ENCODE measurements around the gene SPATA31C2. TPM values are rescaled to one million over a fixed set of nuclear protein-coding genes. Genes with fewer than 3 reads are reported as not detected.
"Not testable (repeated sequence)": the region's sequence is repeated elsewhere in the genome, so short reads cannot be mapped to it uniquely, and the experiment has no call there.

The SPATA31C2 gene
- total and polyA plus RNA-seq, 2 of the 4 experiments (the other 2 are of a cell fraction): 0.02 TPM; not detected in 1

- H3K23ac ChIP-seq (ENCODE audit: low read depth, low read length); H3K4me3 ChIP-seq (ENCODE audit: insufficient read depth, low read depth, low read length); dilution Hi-C loops (cut with HindIII; ENCODE audit: low sequenced_read_pairs, unreplicated experiment); in situ Hi-C loops (cut with MboI; ENCODE audit: low sequenced_read_pairs); H3K79me1 ChIP-seq (ENCODE audit: low read depth in 1 of 2, low read length in 2 of 2); H3K14ac ChIP-seq (replicated peaks; ENCODE audit: low read depth, low read length); CTCF ChIA-PET; ATAC-seq (ENCODE audit: low read depth); H3K36me3 ChIP-seq (ENCODE audit: control insufficient read depth, insufficient read depth, low read length); H2BK5ac ChIP-seq (ENCODE audit: low read depth, low read length, poor library complexity, severe bottlenecking); H3K27me3 ChIP-seq (ENCODE audit: control insufficient read depth, insufficient read depth, low read length); H4K20me1 ChIP-seq (ENCODE audit: insufficient read depth, low read length); H2AK5ac ChIP-seq (ENCODE audit: low read depth, low read length); H2BK120ac ChIP-seq (ENCODE audit: low read depth, low read length); H3K27ac ChIP-seq (ENCODE audit: insufficient read depth, low read length); H3K4ac ChIP-seq (ENCODE audit: low read depth, low read length); H3K9me1 ChIP-seq (ENCODE audit: insufficient read depth, low read length); DNase-seq; H4K5ac ChIP-seq (ENCODE audit: low read depth, low read length); POLR2A ChIA-PET (ENCODE audit: unreplicated experiment); H3K4me1 ChIP-seq (ENCODE audit: control insufficient read depth, insufficient read depth, low read length); H3K18ac ChIP-seq (ENCODE audit: low read depth, low read length); BruUV-seq (replicated peaks); H2BK15ac ChIP-seq (ENCODE audit: low read depth, low read length); H3K9ac ChIP-seq (ENCODE audit: low read depth, low read length); H2AK9ac ChIP-seq (replicated peaks; ENCODE audit: low read depth, low read length, poor library complexity); H4K8ac ChIP-seq (ENCODE audit: low read depth in 2 of 2, low read length in 2 of 2); H3K4me2 ChIP-seq (ENCODE audit: low read depth, low read length); H4K91ac ChIP-seq (ENCODE audit: insufficient read depth, low read depth, low read length); H3K9me3 ChIP-seq (ENCODE audit: control insufficient read depth, insufficient read depth, low read length); H2AFZ ChIP-seq (replicated peaks; ENCODE audit: low read length, poor library complexity); H2BK20ac ChIP-seq (ENCODE audit: low read depth, low read length); H3K56ac ChIP-seq (ENCODE audit: extremely low read depth, insufficient read depth, low read length): not testable (repeated sequence)
- 90% methylated on average over 14 of the region's 38 CpGs; no CpG with 5 or more reads in 1 of the 2 experiments for WGBS, 2 experiments (ENCODE audit: extremely low coverage in 2 of 2, insufficient read length in 1 of 2)
- intact Hi-C loops (cut with micrococcal nuclease): loop anchor here (10.0 kb wide), 1 partner anchor 169 kb away; no protein-coding TSS in a partner anchor
These were observed 24.8 kb downstream of the SPATA31C2 start for GRCh38 chr9:88113156-88114130.
